Measurements from ENCODE around the gene HECW1.

HECW1 gene

GRCh38 chr7:43502941-43503340 is 390.5 kb downstream of the HECW1 start:
- no peak for DNase-seq (ENCODE audit: low read depth in 2 of 2)

- no peak for DNase-seq (ENCODE audit: low read depth in 2 of 2)
Measured at GRCh38 chr7:43505412-43505811, 393.0 kb downstream of the HECW1 start.

DNA sequence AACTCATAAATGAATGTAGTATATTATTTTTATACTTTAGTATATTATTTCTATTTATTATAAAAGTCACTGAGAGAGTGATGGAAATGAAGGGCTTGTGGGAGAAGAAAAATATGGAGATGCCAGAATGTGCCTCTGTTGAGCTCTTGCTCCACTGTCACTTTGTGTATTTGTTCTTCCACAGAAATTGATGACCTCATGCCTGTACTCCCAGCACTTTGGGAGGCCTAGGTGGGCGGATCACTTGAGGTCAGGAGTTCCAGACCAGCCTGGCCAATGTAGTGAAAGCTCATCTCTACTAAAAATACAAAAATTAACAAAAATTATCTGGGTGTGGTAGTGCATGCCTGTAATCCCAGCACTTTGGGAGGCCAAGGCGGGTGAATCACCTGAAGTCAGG is 394.0 kb downstream of the HECW1 start:
- DNase-seq (ENCODE audit: low read depth in 2 of 2) = no peak

DNA sequence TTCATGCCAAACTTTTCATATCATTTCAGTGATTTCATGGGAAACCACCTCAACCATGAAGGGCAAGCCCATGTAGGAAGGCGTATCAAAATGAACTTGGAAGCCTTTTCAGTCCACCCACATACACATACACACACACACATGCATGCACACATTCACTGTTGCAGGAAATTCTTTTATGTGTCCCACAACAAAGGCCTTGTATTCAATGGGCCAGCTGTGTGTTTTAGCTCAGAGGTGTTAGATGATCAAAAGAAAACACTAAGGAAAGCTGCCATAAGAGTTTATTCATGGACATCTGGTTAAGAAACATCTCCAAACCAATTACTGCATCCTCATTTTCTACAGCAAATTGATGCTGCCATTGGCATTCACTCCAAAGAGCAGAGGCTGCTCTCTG is 396.0 kb downstream of the HECW1 start:
- no peak for DNase-seq (ENCODE audit: low read depth in 2 of 2)

GRCh38 chr7:43509906-43510305 is 397.5 kb downstream of the HECW1 start:
- DNase-seq (ENCODE audit: low read depth in 2 of 2) = no peak

- no peak for DNase-seq (ENCODE audit: low read depth in 2 of 2)
Measured at GRCh38 chr7:43511029-43511428, 398.6 kb downstream of the HECW1 start.

DNA sequence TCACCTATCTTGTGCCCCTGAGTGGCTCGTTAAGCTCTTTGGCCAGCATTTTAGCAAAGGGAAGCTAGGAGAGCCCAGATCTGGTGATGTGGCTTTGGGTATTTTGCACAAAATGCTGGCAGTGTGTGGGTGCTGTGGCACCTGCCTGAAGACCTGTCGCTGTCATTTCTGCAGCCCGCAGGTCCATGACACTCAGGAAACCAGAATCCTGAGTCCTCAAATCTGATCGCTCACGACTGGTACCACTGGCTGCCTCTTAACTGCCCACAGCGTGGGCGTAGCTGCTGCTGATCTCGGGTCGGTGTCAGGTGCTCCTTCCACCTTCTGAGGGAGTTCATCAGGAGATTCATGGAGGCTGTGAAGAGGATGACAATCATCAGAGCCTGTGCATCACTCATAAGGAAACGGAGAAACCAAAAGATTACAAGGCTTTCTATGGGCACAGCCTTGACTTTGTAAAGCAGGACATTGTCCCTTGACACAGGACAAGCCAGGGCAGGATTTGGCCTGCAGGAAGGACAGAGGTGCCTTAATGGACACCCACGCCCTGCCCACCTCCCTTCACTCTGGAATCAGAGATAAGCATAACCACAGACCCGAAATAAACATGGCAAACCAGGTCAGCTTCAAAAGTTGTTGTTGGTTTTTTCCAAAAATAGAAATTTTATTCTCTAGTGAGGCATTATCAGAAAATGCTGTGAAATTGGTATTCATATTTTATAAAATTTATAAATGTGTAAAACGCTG is 399.5 kb downstream of the HECW1 start:
- DNase-seq (ENCODE audit: low read depth in 2 of 2) = no peak

GRCh38 chr7:43513251-43513650 is 400.8 kb downstream of the HECW1 start:
- no peak for DNase-seq (ENCODE audit: low read depth in 2 of 2)

DNA sequence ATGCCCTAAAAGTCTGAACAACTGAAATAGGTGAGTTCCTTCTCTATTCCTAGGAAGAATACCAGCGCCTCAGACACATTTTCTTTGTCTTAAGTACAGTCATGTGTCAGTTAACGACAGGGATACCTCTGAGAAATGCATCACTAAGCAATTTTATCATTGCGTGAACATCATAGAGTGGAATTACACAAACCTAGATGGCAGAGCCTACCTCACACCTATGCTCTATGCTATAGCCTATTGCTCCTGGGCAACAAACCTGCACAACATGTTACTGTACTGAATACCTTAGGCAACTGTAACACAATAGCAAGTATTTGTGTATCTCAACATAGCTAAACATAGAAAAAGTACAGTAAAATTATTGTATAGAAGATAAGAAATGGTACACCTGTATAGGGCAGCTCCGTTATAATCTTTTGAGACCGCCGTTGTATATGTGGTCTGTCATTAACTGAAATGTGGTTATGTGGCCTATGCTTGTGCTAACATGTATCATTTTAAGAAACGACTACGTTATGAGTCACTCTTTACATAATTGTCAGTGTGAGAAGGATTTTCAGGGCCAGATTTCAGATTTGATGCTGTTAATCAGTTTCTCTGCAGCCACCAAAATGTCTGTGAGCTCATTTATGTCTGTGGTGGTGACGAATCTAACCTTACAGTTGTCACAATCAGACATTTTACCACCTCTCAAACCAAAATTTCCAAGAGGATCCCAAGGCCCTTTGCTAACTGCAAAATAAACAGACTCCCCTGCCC is 404.3 kb downstream of the HECW1 start:
- peak in 1 of 2 donors; percentile 8 for DNase-seq (ENCODE audit: low read depth in 2 of 2)

GRCh38 chr7:43517464-43517863 is 405.0 kb downstream of the HECW1 start:
- no peak for DNase-seq (ENCODE audit: low read depth in 2 of 2)

DNA sequence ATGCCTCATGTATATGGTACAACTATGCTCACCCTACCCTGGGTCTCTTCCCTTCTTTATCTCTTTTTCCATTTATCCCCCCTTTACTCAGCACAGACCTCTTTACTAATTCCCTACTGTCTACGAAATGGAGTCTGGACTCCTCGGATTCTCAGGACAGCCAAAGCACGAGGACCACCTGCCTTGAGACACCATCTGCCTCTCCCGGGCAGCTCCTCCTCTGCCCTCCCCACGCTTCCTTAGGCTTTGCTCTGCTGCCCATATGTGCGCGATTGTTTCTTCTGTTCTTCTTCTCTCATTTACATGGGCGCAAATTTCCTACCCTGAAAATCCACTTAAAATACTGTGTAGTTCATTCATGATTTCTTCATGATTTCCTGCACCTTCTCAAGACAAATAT is 407.8 kb downstream of the HECW1 start:
- no peak for DNase-seq (ENCODE audit: low read depth in 2 of 2)

- no peak for DNase-seq (ENCODE audit: low read depth in 2 of 2)
Measured at GRCh38 chr7:43522406-43523156, 410.1 kb downstream of the HECW1 start.

DNA sequence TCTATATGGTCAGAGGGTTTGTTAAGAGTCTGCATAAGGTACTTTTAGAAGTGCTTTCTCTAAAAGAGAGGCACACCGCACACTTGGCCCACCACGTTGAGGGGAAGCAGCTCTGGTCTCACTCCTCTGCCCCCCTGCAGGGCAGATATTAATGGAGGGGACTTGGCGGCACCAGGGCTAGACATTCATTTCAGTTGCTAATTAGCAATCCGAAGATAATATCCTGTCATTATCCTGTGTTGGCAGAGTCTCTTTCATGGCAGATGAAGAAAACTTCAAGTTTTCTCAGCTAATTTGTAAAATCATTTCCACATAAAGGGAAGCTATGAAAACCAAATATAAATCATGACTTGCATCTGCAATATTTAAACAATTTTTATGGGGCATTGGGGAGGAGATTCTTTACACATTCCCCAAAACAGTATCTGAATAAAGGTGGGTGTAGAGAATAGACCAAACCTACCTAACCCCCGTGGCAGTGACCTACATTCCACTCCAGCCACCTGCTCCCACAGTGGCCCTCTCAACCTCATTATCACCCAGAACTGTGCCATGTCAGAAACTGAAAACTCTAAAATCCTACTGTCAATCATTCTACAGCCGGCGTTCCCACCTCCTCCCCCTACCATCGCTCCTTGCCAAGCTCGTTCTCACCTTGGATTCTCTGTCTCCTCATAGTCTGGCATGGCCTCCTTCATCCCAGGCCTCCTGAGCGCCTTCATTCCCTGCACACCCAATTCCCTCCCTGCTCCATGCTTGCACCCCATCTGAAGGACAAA is 416.3 kb downstream of the HECW1 start:
- DNase-seq (ENCODE audit: low read depth in 2 of 2) = no peak

DNA sequence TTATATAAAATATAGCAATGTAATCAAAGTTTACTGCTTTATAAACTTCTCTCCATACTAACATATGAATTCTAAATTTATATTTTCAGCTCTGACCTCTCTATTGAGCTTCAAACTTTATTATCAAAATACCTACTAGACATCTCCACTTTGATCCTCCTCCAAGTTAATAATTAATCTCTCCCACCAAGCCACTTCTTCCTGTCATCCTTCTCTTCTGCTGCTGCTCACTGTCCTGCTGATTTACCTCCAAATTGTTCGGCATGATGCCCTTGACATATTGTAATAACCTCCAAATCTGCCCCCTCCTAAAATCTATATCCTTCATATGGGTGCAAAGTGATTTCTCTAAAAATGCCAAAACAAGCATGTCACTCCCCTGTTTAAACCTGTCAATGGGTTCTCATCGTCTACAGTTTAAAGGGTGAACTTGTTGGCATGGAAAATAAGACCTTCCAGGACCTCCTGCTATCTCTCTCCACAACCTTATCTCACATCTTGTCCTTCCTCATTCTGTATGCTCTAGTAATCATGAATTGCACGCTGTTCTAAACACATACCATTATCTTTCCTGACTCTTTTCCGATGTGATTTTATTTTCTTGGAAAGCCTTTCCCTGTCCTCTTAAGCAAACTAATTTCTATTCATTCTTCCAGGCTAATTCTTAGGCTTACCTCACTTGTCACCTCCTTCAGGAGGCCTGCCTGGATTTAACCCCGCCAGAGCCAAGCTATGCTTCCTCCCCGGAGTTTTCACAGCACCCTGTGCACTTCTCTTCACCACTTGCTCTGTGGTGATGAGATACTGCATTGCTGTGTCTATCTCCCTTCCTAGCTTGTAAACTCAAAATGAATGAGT is 418.3 kb downstream of the HECW1 start:
- no peak for DNase-seq (ENCODE audit: low read depth in 2 of 2)

DNA sequence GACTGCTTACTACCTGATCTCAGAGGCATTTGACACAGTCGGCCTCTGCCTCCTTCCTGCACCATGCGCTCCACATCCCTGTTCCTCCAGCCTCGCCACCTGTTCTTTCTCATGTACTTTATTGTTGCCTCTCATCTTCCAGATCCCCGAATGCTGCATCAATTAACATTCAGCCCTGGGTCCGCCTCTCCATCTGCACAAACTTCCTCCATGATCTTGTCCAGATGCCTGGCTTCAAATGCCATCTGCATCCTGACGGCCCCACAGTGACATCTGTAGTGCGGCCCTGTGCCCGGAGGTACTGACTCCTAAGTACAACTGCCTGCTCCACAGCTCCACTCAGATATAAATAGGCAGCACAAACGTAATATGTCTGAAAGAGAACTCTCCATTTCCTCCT is 419.3 kb downstream of the HECW1 start:
- no peak for DNase-seq (ENCODE audit: low read depth in 2 of 2)

DNA sequence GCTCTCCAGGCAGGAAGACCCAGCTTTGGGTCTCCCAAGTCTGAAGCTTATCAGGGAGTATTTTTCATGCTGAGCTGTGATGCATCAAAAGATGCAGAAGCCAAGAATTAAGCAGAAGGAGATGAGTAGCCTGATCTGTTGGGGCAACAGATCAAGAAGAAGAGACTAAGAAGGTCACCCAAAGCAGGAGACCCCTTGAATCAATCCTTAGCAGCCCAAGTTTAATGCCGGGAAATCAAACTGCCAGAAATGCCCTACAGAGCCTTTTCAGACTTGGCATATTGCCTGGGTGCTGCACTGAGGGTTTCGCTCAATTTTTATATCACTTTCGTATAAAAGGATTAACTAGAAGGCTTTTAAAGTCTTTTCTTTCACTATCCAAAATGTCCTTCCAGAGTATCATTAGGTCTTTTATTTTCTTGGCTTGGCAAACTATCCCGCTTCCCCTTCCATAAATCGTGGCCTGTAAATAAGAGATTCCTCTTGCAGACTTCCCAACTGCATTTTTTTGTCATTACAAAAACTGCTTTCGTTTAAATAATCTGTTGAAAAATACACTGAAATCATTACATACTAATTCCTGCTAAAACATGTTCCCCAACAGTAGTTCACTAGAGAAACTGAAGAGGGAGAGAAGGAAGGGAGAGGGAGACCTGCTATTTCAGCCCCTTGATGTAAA is 421.5 kb downstream of the HECW1 start:
- no peak for DNase-seq (ENCODE audit: low read depth in 2 of 2)

DNA sequence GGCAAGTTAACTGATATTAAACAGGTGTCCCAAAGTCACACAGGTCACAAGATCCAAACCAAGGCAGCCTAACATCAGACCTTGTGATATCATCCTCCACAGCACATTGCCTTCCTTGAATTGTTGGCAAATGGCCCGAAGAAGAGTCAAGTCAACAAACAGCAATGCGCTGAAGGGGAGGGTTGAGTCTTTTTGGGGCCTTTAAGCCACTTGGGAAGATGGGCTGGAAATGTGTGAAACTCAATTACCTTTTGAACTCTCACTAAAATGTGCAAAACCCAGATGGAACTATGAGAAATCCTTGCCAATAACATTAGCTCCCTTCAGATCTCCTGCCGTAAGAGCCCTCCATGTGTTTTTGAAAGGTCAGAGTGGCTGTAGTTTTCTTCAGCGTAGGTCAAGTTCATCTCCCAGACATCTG is 422.6 kb downstream of the HECW1 start:
- DNase-seq (ENCODE audit: low read depth in 2 of 2) = no peak

GRCh38 chr7:43535810-43536585 is 423.6 kb downstream of the HECW1 start:
- no peak for DNase-seq (ENCODE audit: low read depth in 2 of 2)

GRCh38 chr7:43536773-43537172 is 424.3 kb downstream of the HECW1 start:
- DNase-seq (ENCODE audit: low read depth in 2 of 2) = no peak

Measured in stimulated activated CD8-positive, alpha-beta memory T cell treated with anti-CD3 and anti-CD28 coated beads, Interleukin-15, amount 100 ng/mL, for 48 hours (primary cell).